GM23248 (cell line): Measurements from ENCODE around the gene NHLH2. TPM values are rescaled to one million over a fixed set of nuclear protein-coding genes. Genes with fewer than 3 reads are reported as not detected.

Experiments used
- DNase-seq: peaks from one replicate; pipeline ENCODE4 v3.0.0-alpha.2; 2015
- H2AFZ ChIP-seq: fragments of 200-600 bp; sonication (generic); 2 replicates; pipeline ENCODE4 v1.6.1; 2016; ENCODE audit warnings: antibody characterized with exemption
- H3F3A ChIP-seq: fragments of 200-600 bp; sonication (generic); 2 replicates; pipeline ENCODE4 v1.6.1; 2016; ENCODE audit warnings: mild to moderate bottlenecking, antibody characterized with exemption, mixed run types; ENCODE audit not compliant: insufficient read depth
- H3K27ac ChIP-seq: fragments of 200-600 bp; sonication (generic); 2 replicates; pipeline ENCODE4 v1.5.1; 2016; ENCODE audit warnings: mild to moderate bottlenecking
- H3K27me3 ChIP-seq: fragments of 200-600 bp; sonication (generic); replicated peaks from 2 replicates; pipeline ENCODE4 v1.6.1; 2016; ENCODE audit warnings: mild to moderate bottlenecking; ENCODE audit not compliant: insufficient read depth
- H3K36me3 ChIP-seq: fragments of 200-600 bp; sonication (generic); 2 replicates; pipeline ENCODE4 v1.6.1; 2016; ENCODE audit warnings: low read depth, mild to moderate bottlenecking
- H3K4me1 ChIP-seq: fragments of 200-600 bp; sonication (generic); 2 replicates; pipeline ENCODE4 v1.6.1; 2016; ENCODE audit warnings: mild to moderate bottlenecking; ENCODE audit not compliant: insufficient read depth
- H3K4me2 ChIP-seq: fragments of 200-600 bp; sonication (generic); one replicate; pipeline ENCODE4 v1.6.1; 2016; ENCODE audit warnings: mild to moderate bottlenecking; ENCODE audit not compliant: unreplicated experiment
- H3K4me3 ChIP-seq: fragments of 200-600 bp; sonication (generic); 2 replicates; pipeline ENCODE4 v1.5.1; 2016; ENCODE audit warnings: mild to moderate bottlenecking
- H3K79me2 ChIP-seq: fragments of 200-600 bp; sonication (generic); 2 replicates; pipeline ENCODE4 v1.6.1; 2016; ENCODE audit warnings: mild to moderate bottlenecking; ENCODE audit not compliant: insufficient read depth
- H3K9ac ChIP-seq: fragments of 200-600 bp; sonication (generic); 2 replicates; pipeline ENCODE4 v1.6.1; 2016; ENCODE audit warnings: mild to moderate bottlenecking
- H3K9me2 ChIP-seq: fragments of 200-600 bp; sonication (generic); 2 replicates; pipeline ENCODE4 v1.6.1; 2016; ENCODE audit warnings: mixed run types, mild to moderate bottlenecking, moderate library complexity; ENCODE audit not compliant: insufficient read depth
- H3K9me3 ChIP-seq: fragments of 200-600 bp; sonication (generic); one replicate; pipeline ENCODE4 v1.6.1; 2017; ENCODE audit warnings: low read depth
- H4K20me1 ChIP-seq: fragments of 200-600 bp; sonication (generic); 2 replicates; pipeline ENCODE4 v1.6.0; 2016; ENCODE audit not compliant: insufficient read depth
- EZH2 ChIP-seq: fragments of 200-600 bp; sonication (generic); IDR thresholded peaks from 2 replicates; pipeline ENCODE4 v1.6.1; 2018; ENCODE audit warnings: antibody characterized with exemption, mild to moderate bottlenecking; ENCODE audit not compliant: insufficient read depth, poor library complexity, severe bottlenecking
- EZH2phosphoT487 ChIP-seq: fragments of 200-600 bp; sonication (generic); IDR thresholded peaks from 2 replicates; pipeline ENCODE4 v1.6.1; 2018; ENCODE audit warnings: antibody characterized with exemption, moderate library complexity, mild to moderate bottlenecking, low read depth; ENCODE audit not compliant: insufficient read depth
- WGBS, 2 experiments: methylation state at CpG; one replicate each; pipeline ENCODE4 v1.1.6; 2015 to 2017; ENCODE audit warnings: low lambda C conversion rate in 2 of 2, low coverage in 1 of 2; ENCODE audit errors: missing lambda C conversion rate in 2 of 2; 5-methylcytosine and 5-hydroxymethylcytosine counted together
- in situ Hi-C: fragments of 300-500 bp; cut with MboI; formaldehyde crosslinking; loops from 2 replicates; pipeline ENCODE4 v1.15.0; 2020
- polyA plus RNA-seq: library from polyadenylated mRNA; unstranded; fragments of >200 nt; fragmentation: Nextera tagmentation; extraction: Ambion mirVana; gene quantifications from 2 replicates; pipeline ENCODE4 v1.2.1, GENCODE V29; 2016
- total RNA-seq: library from RNA; depleted of rRNA; stranded (reverse); fragments of >200 nt; shearing (Covaris generic); gene quantifications from 2 replicates; pipeline ENCODE4 v1.2.3, GENCODE V29; 2014

Gene NHLH2
- total and polyA plus RNA-seq, 2 experiments from 2014 or later: 0.08 TPM; not detected in 1

DNA sequence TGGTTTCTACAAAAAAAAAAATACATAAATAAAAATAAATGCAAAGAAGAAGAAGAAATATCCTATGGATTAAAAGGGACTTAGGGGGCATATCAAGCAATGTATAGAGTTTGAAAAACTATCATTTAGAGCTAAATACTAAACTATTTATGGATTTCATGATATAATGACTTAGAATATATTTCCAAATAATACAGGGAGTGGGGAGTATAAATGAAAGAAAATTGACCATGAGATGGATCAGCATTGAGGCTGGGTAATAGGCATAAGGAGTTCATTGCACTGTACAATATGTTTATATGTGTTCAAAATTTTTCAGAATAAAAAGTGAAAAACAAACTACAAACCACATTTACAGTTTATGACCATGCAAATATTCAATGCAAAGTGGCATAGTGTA lies 18.8 kb downstream of the NHLH2 start:
- H3K9me3 ChIP-seq: no peaks in the 10 kb centered on the region
- no peaks in the 10 kb centered on the region for H3K36me3 ChIP-seq
- no peak overlapping the region for H3K27ac ChIP-seq
- no peak overlapping the region for H3K9ac ChIP-seq
- H4K20me1 ChIP-seq: no peaks in the 10 kb centered on the region
- TF ChIP-seq EZH2 (no peak), EZH2phosphoT487 (no peak)
- no peak overlapping the region for H3K4me2 ChIP-seq
- no peak overlapping the region for H3K4me3 ChIP-seq
- no peaks in the 10 kb centered on the region for H3F3A ChIP-seq
- no peaks in the 10 kb centered on the region for H3K9me2 ChIP-seq
- in situ Hi-C loops: loop anchor here (25.0 kb wide), 1 partner anchor 665 kb away; no protein-coding TSS in a partner anchor
- no peaks in the 10 kb centered on the region; the same call in 1 of the 2 replicates for H3K27me3 ChIP-seq
- no peaks in the 10 kb centered on the region for H3K4me1 ChIP-seq
- no peak for DNase-seq
- no peak overlapping the region for H2AFZ ChIP-seq
- no peaks in the 10 kb centered on the region for H3K79me2 ChIP-seq

GRCh38 chr1:115815694-115816093 lies 25.2 kb downstream of the NHLH2 start:
- Histone ChIP-seq H3F3A (no peaks in the 10 kb centered on the region), H3K36me3 (no peaks in the 10 kb centered on the region), H3K4me2 (no peak overlapping the region), H3K9me2 (no peaks in the 10 kb centered on the region), H3K9me3 (no peaks in the 10 kb centered on the region), H3K79me2 (no peaks in the 10 kb centered on the region), H3K27ac (no peak overlapping the region), H4K20me1 (no peaks in the 10 kb centered on the region), H3K9ac (no peak overlapping the region), H3K27me3 (no peaks in the 10 kb centered on the region), H3K4me1 (no peaks in the 10 kb centered on the region), H2AFZ (no peak overlapping the region), H3K4me3 (no peak overlapping the region)
- no peak for DNase-seq
- TF ChIP-seq EZH2phosphoT487: no peak
- no peak for TF ChIP-seq EZH2
- in situ Hi-C loops: loop anchor here (25.0 kb wide), 1 partner anchor 672 kb away; no protein-coding TSS in a partner anchor
- 24 to 26% methylated on average over 3 of the region's 3 CpGs for WGBS, 2 experiments

- H3K9ac ChIP-seq: no peak overlapping the region
- H3K4me2 ChIP-seq: no peak overlapping the region
- WGBS, 2 experiments: 28 to 31% methylated on average over 4 of the region's 4 CpGs
- H3K9me2 ChIP-seq: no peaks in the 10 kb centered on the region
- H3K36me3 ChIP-seq: no peaks in the 10 kb centered on the region
- no peaks in the 10 kb centered on the region for H3K79me2 ChIP-seq
- H3K27me3 ChIP-seq: no peaks in the 10 kb centered on the region
- TF ChIP-seq EZH2phosphoT487 (no peak), EZH2 (no peak)
- no peak overlapping the region for H3K27ac ChIP-seq
- no peaks in the 10 kb centered on the region for H3K9me3 ChIP-seq
- no peaks in the 10 kb centered on the region for H3K4me1 ChIP-seq
- in situ Hi-C loops: loop anchor here (25.0 kb wide), 1 partner anchor 672 kb away; no protein-coding TSS in a partner anchor
- no peak overlapping the region for H2AFZ ChIP-seq
- no peak overlapping the region for H3K4me3 ChIP-seq
- no peaks in the 10 kb centered on the region for H4K20me1 ChIP-seq
- no peaks in the 10 kb centered on the region for H3F3A ChIP-seq
- DNase-seq: no peak
These were observed 26.1 kb downstream of the NHLH2 start for GRCh38 chr1:115814685-115815398.

GRCh38 chr1:115813727-115814126 lies 27.2 kb downstream of the NHLH2 start:
- Histone ChIP-seq H3K27me3 (no peaks in the 10 kb centered on the region), H3K36me3 (no peaks in the 10 kb centered on the region), H3K79me2 (no peaks in the 10 kb centered on the region), H3F3A (no peaks in the 10 kb centered on the region), H3K9me2 (no peaks in the 10 kb centered on the region), H3K9ac (no peak overlapping the region), H3K4me1 (no peaks in the 10 kb centered on the region), H3K27ac (no peak overlapping the region), H3K9me3 (no peaks in the 10 kb centered on the region), H2AFZ (no peak overlapping the region), H3K4me2 (no peak overlapping the region), H4K20me1 (no peaks in the 10 kb centered on the region), H3K4me3 (no peak overlapping the region)
- in situ Hi-C loops: loop anchor here (25.0 kb wide), 1 partner anchor 674 kb away; no protein-coding TSS in a partner anchor
- 86 to 95% methylated on average over 1 of the region's 1 CpG for whole genome bisulfite sequencing, 2 experiments
- TF ChIP-seq EZH2 (no peak), EZH2phosphoT487 (no peak)
- DNase-seq: no peak
